HepG2 (cell line): ENCODE data around the gene PGP. TPM values are rescaled to one million over a fixed set of nuclear protein-coding genes. Genes with fewer than 3 reads are reported as not detected.

ENCODE experiments used
- ATAC-seq: fragments of 200-7000 bp; cut with Tn5 transposase; 3 replicates; pipeline ENCODE4 v1.9.1; 2020; ENCODE audit warnings: mild to moderate bottlenecking, moderate library complexity
- BruUV-seq: library from RNA; stranded (reverse); fragments of 400-500 nt; replicated peaks from 2 replicates; lab custom pipeline; 2021; lab: Mats Ljungman, UMichigan
- CTCF ChIA-PET: fragments of 300-600 bp; formaldehyde crosslinking; extraction: SDS; loops from one replicate; lab custom pipeline; 2021; ENCODE audit warnings: low total read pairs, inconsistent platforms, low intra/inter-chr PET ratio; lab: Yijun Ruan, JAX
- POLR2A ChIA-PET: fragments of 350-600 bp; sonication (Branson Sonifier 250); formaldehyde crosslinking; loops from one replicate; lab custom pipeline; 2020; ENCODE audit warnings: antibody characterized with exemption, inconsistent platforms; lab: Yijun Ruan, JAX
- DNase-seq: peaks from one replicate; pipeline ENCODE4 v3.0.0-alpha.2; 2015; ENCODE audit warnings: low spot score
- FAIRE-seq: peaks from 3 replicates; lab custom pipeline; 2011; peaks lifted over from hg19 to GRCh38; lab: Jason Lieb, UNC
- H2AFZ ChIP-seq: one replicate; pipeline ENCODE4 v1.6.1; 2011; ENCODE audit warnings: low read length, inconsistent platforms
- H3K27ac ChIP-seq: fragments of 300-600 bp; 3 replicates; pipeline ENCODE4 v1.8.0; 2011; ENCODE audit warnings: mixed run types, mild to moderate bottlenecking, mixed read lengths, low read length, inconsistent platforms; ENCODE audit not compliant: insufficient read depth; ENCODE audit errors: extremely low read length
- H3K27me3 ChIP-seq, 2 experiments: fragments of 200-600 bp in 1 of 2; 2 replicates in 1 of 2; 3 replicates in 1 of 2; pipeline versions ENCODE4 v1.6.0 to v1.8.0; 2011; ENCODE audit warnings: low read length in 2 of 2, mild to moderate bottlenecking in 2 of 2, moderate library complexity in 2 of 2, inconsistent platforms in 1 of 2; ENCODE audit not compliant: insufficient read depth in 2 of 2, control insufficient read depth in 1 of 2
- H3K36me3 ChIP-seq, 2 experiments: fragments of 200-600 bp in 1 of 2; replicated peaks in 1 of 2; 2 replicates in 1 of 2; 3 replicates in 1 of 2; pipeline versions ENCODE4 v1.5.1 to v1.8.0; 2011; ENCODE audit warnings: low read length in 2 of 2, inconsistent platforms in 1 of 2; ENCODE audit not compliant: insufficient read depth in 2 of 2, control insufficient read depth in 1 of 2
- H3K4me1 ChIP-seq: 2 replicates; pipeline ENCODE4 v1.5.1; 2012; ENCODE audit warnings: low read length, inconsistent platforms; ENCODE audit not compliant: insufficient read depth
- H3K4me2 ChIP-seq: 2 replicates; pipeline ENCODE4 v1.6.0; 2011; ENCODE audit warnings: low read depth, low read length, inconsistent platforms
- H3K4me3 ChIP-seq, 3 experiments: fragments of 200-600 bp in 1 of 3; sonication (generic), shearing (Covaris generic) in 1 of 3; replicated peaks in 1 of 3; 2 replicates each; pipeline ENCODE4 v1.5.1; 2011 to 2016; ENCODE audit warnings: low read length in 3 of 3, inconsistent platforms in 2 of 3, low read depth in 2 of 3, mild to moderate bottlenecking in 2 of 3, control low read depth in 1 of 3, mixed read lengths in 1 of 3; ENCODE audit not compliant: insufficient read depth in 1 of 3
- H3K79me2 ChIP-seq: one replicate; pipeline ENCODE4 v1.6.1; 2011; ENCODE audit warnings: low read length, inconsistent platforms; ENCODE audit not compliant: insufficient read depth
- H3K9ac ChIP-seq: 2 replicates; pipeline ENCODE4 v1.6.0; 2011; ENCODE audit warnings: mild to moderate bottlenecking, low read depth, low read length, inconsistent platforms; ENCODE audit not compliant: insufficient read depth
- H3K9me3 ChIP-seq: 2 replicates; pipeline ENCODE4 v1.5.1; 2012; ENCODE audit warnings: mild to moderate bottlenecking, low read length
- H4K20me1 ChIP-seq: 2 replicates; pipeline ENCODE4 v1.6.0; 2011; ENCODE audit warnings: inconsistent platforms, mild to moderate bottlenecking, low read length, moderate library complexity; ENCODE audit not compliant: insufficient read depth
- AGO1 ChIP-seq: fragments of 200-400 bp; formaldehyde crosslinking; IDR thresholded peaks from 2 replicates; pipeline ENCODE4 v1.6.1; 2017; ENCODE audit warnings: mild to moderate bottlenecking, low read depth, low read length, moderate library complexity; ENCODE audit not compliant: poor library complexity, severe bottlenecking
- AGO2 ChIP-seq: fragments of 200-400 bp; formaldehyde crosslinking; optimal IDR thresholded peaks from 2 replicates; pipeline ENCODE3; 2017; ENCODE audit warnings: mild to moderate bottlenecking, low read depth, low read length, moderate library complexity
- GABPB1 ChIP-seq: IDR thresholded peaks from 2 replicates; pipeline ENCODE4 v1.6.1; 2016; ENCODE audit warnings: mild to moderate bottlenecking, missing genetic modification reagents, moderate library complexity, missing compliant biosample characterization
- HMG20B ChIP-seq: conservative IDR thresholded peaks from 2 replicates; pipeline ENCODE4 v1.6.1; 2016; ENCODE audit warnings: missing genetic modification reagents, missing compliant biosample characterization
- KDM2A ChIP-seq: sonication (generic); formaldehyde crosslinking; IDR thresholded peaks from 2 replicates; pipeline ENCODE4 v1.4.0; 2020; ENCODE audit warnings: low read depth, missing genetic modification reagents, borderline replicate concordance
- ZNF20 ChIP-seq: sonication (generic); formaldehyde crosslinking; IDR thresholded peaks from 2 replicates; pipeline ENCODE4 v1.4.0; 2020; ENCODE audit warnings: mild to moderate bottlenecking, moderate library complexity, missing genetic modification reagents
- ZNF768 ChIP-seq: sonication (generic); formaldehyde crosslinking; IDR thresholded peaks from 2 replicates; pipeline ENCODE4 v1.4.0; 2020; ENCODE audit warnings: missing genetic modification reagents
- WGBS: methylation state at CpG from one replicate; pipeline ENCODE4 v1.1.6; 2017; ENCODE audit warnings: low lambda C conversion rate; 5-methylcytosine and 5-hydroxymethylcytosine counted together
- in situ Hi-C: cut with HindIII; loops from 2 replicates; pipeline ENCODE4 v1.10.0; 2017; ENCODE audit warnings: low pct_unique_long_range_greater_than_20kb; ENCODE audit not compliant: extremely low pct_ligation_motif_present
- intact Hi-C: fragments of 100-400 bp; cut with micrococcal nuclease; formaldehyde crosslinking; loops from one replicate; pipeline ENCODE4 v1.10.0; 2022; ENCODE audit not compliant: unreplicated experiment
- polyA plus RNA-seq, 8 experiments: library from polyadenylated mRNA; depleted of rRNA in 3 of 8; stranded (reverse) in 7 of 8; unstranded in 1 of 8; fragments of >200 nt; fragmentation: Illumina TruSeq in 4 of 8; extraction: Trizol in 4 of 8; gene quantifications; 2 replicates each; pipeline versions ENCODE4 v1.2.1 to v1.2.3, GENCODE V29; 2011 to 2016; ENCODE audit warnings: low read depth in 4 of 8, missing spikeins in 1 of 8, mixed read lengths in 1 of 8; ENCODE audit not compliant: insufficient read depth in 1 of 8
- total RNA-seq, 5 experiments: library from RNA; depleted of rRNA; stranded (reverse); fragments of >200 nt; fragmentation: Illumina TruSeq; extraction: Trizol; gene quantifications; 2 replicates each; pipeline ENCODE4 v1.2.3, GENCODE V29; 2016; ENCODE audit warnings: low read depth in 1 of 5

PGP gene
- total and polyA plus RNA-seq, 2 of the 13 experiments (the other 11 are each of a cell fraction or from before 2014, with no cell fraction given), result 7.3 to 18.3 TPM

GRCh38 chr16:2212362-2213324 is 2.0 kb downstream of the PGP start:
- in situ Hi-C loops, result no loop called here
- 0 out of 2 replicates have a peak, but pooled peaks cover 3% of the 10 kb centered on the region for H4K20me1 ChIP-seq
- H2AFZ ChIP-seq, result no peak overlapping the region
- CTCF ChIA-PET, result no interaction called here
- no peak for ATAC-seq
- peaks cover 4 to 13% of the 10 kb centered on the region in 2 experiments; a peak in 4 of 5 replicates for H3K36me3 ChIP-seq
- POLR2A ChIA-PET, result interaction anchor here (0.6 to 0.7 kb wide), 2 partner anchors 14 to 48 kb away, joined by 3 read pairs; no protein-coding TSS in a partner anchor
- no peaks in the 10 kb centered on the region for H3K9me3 ChIP-seq
- H3K27ac ChIP-seq, result peak overlapping the region; percentile 25
- no peak for DNase-seq
- H3K4me3 ChIP-seq, result peak overlapping the region; percentile 63 to 89 (median 69); a peak in 5 of 6 replicates
- FAIRE-seq, result no peak
- H3K27me3 ChIP-seq, result no peaks in the 10 kb centered on the region; a peak in 1 of 5 replicates
- H3K4me2 ChIP-seq, result peak overlapping the region; percentile 95
- intact Hi-C loops, result no loop called here
- TF ChIP-seq ZNF768 (peak; percentile 33; the same call in 1 of the 2 replicates), HMG20B (CRISPR knock-in tag) (no peak), AGO1 (peak; percentile 53), KDM2A (CRISPR knock-in tag) (peak; percentile 24; the same call in 1 of the 2 replicates), GABPB1 (CRISPR knock-in tag) (0 out of 2 replicates have a peak, but pooled peaks have one; percentile 6), AGO2 (peak; percentile 74), ZNF20 (no peak)
- TF ChIP-seq, all 625 proteins: peak for 5
- Histone ChIP-seq H3K4me1 (peaks cover 56% of the 10 kb centered on the region), H3K79me2 (peaks cover 20% of the 10 kb centered on the region), H3K9ac (peak overlapping the region; percentile 95)
- 48% methylated on average over 6 of the region's 19 CpGs for WGBS
- BruUV-seq, result TSS peak; percentile 73
